Right atrium auricular region (tissue), 2 donors: ENCODE data around the gene C1GALT1. TPM values are rescaled to one million over a fixed set of nuclear protein-coding genes. Genes with fewer than 3 reads are reported as not detected.
"Not testable (repeated sequence)": the region's sequence is repeated elsewhere in the genome, so short reads cannot be mapped to it uniquely, and the experiment has no call there.

Experiments used
- DNase-seq: peaks from one replicate; pipeline ENCODE4 v3.0.0-alpha.2; 2019; ENCODE audit warnings: low spot score
- H3K27ac ChIP-seq, 2 donors: fragments of 200-600 bp; sonication (generic); 1 replicate in 1 of 2; 2 replicates in 1 of 2; pipeline ENCODE4 v1.5.1; 2016 to 2019
- H3K27me3 ChIP-seq, 2 donors: fragments of 200-600 bp; sonication (generic); one replicate each; pipeline versions ENCODE4 v1.5.1 to v1.6.0; 2017 to 2019
- H3K36me3 ChIP-seq: fragments of 200-600 bp; sonication (generic); one replicate; pipeline ENCODE4 v1.5.1; 2016
- H3K4me1 ChIP-seq, 2 donors: fragments of 200-600 bp; sonication (generic); one replicate each; pipeline versions ENCODE4 v1.5.1 to v1.6.0; 2017 to 2019
- H3K4me3 ChIP-seq, 2 donors: fragments of 200-600 bp; sonication (generic); 1 replicate in 1 of 2; 2 replicates in 1 of 2; pipeline ENCODE4 v1.5.1; 2017 to 2019; ENCODE audit warnings: mild to moderate bottlenecking in 1 of 2, moderate library complexity in 1 of 2
- H3K9me3 ChIP-seq, 2 donors: fragments of 200-600 bp; sonication (generic); one replicate each; pipeline ENCODE4 v1.5.1; 2019
- total RNA-seq, 2 donors: library from RNA; depleted of rRNA; stranded (reverse); fragments of >200 nt; gene quantifications; one replicate each; pipeline ENCODE4 v1.1.0, GENCODE V29; 2016
- TF ChIP-seq, protein P1 (sequence below), 2 donors: fragments of 200-600 bp; sonication (generic); IDR thresholded peaks; one replicate each; pipeline ENCODE4 v1.5.1; 2019; ENCODE audit warnings: antibody characterized with exemption in 2 of 2

C1GALT1 gene
- total RNA-seq, 2 donors from 2014 or later: 21.1 to 25.1 TPM

DNA sequence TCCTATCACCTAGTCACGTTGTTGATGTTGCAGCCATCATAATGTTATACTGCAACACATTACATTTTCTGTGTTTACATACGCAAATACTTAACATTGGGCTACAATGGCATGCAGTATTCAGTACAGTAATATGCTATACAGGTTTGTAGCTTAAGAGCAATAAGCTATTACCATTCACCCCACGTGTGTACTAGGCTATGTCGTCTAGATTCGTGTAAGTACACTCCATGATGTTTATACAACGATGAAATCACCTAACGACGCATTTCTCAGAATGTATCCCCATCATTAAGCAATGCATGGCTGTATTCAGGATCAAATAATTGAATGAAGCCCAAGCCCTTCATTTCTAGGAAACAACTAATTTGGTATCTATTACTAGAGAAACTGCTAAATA lies 43.4 kb upstream of the C1GALT1 start:
- no peaks in the 10 kb centered on the region for H3K9me3 ChIP-seq
- H3K4me1 ChIP-seq: peaks cover 0 to 13% of the 10 kb centered on the region in 2 donors
- TF ChIP-seq, protein P1, sequence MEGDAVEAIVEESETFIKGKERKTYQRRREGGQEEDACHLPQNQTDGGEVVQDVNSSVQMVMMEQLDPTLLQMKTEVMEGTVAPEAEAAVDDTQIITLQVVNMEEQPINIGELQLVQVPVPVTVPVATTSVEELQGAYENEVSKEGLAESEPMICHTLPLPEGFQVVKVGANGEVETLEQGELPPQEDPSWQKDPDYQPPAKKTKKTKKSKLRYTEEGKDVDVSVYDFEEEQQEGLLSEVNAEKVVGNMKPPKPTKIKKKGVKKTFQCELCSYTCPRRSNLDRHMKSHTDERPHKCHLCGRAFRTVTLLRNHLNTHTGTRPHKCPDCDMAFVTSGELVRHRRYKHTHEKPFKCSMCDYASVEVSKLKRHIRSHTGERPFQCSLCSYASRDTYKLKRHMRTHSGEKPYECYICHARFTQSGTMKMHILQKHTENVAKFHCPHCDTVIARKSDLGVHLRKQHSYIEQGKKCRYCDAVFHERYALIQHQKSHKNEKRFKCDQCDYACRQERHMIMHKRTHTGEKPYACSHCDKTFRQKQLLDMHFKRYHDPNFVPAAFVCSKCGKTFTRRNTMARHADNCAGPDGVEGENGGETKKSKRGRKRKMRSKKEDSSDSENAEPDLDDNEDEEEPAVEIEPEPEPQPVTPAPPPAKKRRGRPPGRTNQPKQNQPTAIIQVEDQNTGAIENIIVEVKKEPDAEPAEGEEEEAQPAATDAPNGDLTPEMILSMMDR (IDR thresholded peaks at IDR 0.05): no peak

DNA sequence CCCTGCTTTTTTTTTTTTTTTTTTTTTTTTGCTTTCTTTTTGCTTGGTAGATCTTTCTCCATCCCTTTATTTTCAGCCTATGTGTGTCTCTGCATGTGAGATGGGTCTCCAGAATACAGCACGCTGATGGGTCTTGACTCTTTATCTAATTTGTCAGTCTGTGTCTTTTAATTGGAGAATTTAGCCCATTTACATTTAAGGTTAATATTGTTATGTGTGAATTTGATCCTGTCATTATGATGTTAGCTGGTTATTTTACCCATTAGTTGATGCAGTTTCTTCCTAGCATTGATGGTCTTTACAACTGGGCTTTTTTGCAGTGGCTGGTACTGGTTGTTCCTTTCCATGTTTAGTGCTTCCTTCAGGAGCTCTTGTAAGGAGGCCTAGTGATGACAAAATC lies 38.9 kb upstream of the C1GALT1 start:
- not testable (repeated sequence) for H3K4me3 ChIP-seq, DNase-seq, H3K9me3 ChIP-seq, H3K36me3 ChIP-seq, H3K4me1 ChIP-seq, H3K27ac ChIP-seq, H3K27me3 ChIP-seq

More for the DNA sequence above, 43.4 kb upstream of the C1GALT1 start:
- no peaks in the 10 kb centered on the region for H3K27me3 ChIP-seq
- no peaks in the 10 kb centered on the region for H3K36me3 ChIP-seq
- no peak overlapping the region for H3K27ac ChIP-seq
- no peak for DNase-seq
- no peak overlapping the region for H3K4me3 ChIP-seq

DNA sequence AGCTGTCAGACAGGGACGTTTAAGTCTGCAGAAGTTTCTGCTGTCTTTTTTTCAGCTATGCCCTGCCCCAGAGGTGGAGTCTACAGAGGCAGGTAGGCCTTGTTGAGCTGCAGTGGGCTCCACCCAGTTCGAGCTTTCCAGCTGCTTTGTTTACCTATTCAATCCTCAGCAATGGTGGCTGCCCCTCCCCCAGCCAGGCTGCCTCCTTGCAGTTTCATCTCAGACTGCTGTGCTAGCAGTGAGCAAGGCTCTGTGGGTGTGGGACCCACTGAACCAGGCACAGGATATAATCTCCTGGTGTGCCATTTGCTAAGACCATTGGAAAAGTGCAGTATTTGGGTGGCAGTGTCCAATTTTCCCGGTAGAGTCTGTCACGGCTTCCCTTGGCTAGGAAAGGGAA lies 37.2 kb upstream of the C1GALT1 start:
- not testable (repeated sequence) for DNase-seq

DNA sequence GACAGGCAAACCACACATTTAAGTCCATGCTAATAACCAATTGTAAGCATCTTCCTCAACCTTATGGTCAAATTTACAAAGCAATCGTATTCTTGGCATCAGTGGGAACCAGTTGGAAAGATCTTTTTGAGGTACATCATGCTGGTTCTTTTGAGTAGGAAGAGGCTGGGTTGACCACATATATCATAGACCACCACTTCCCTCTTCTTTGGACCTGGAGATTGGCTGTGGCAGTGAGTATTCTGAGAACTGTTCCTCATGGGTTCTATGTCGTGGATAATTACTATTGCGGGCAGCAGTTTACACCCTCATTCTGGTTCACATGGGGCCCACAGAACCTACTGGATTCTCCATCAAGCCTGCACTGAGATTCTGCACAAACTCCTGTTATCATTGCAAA lies 35.5 kb upstream of the C1GALT1 start:
- Histone ChIP-seq H3K27me3 (no peaks in the 10 kb centered on the region), H3K27ac (no peak overlapping the region)
- TF ChIP-seq, protein P1 (IDR thresholded peaks at IDR 0.05): no peak

More for the DNA sequence above, 37.2 kb upstream of the C1GALT1 start:
- H3K27ac ChIP-seq, H3K9me3 ChIP-seq, H3K4me3 ChIP-seq, H3K4me1 ChIP-seq, H3K36me3 ChIP-seq, H3K27me3 ChIP-seq: not testable (repeated sequence)

DNA sequence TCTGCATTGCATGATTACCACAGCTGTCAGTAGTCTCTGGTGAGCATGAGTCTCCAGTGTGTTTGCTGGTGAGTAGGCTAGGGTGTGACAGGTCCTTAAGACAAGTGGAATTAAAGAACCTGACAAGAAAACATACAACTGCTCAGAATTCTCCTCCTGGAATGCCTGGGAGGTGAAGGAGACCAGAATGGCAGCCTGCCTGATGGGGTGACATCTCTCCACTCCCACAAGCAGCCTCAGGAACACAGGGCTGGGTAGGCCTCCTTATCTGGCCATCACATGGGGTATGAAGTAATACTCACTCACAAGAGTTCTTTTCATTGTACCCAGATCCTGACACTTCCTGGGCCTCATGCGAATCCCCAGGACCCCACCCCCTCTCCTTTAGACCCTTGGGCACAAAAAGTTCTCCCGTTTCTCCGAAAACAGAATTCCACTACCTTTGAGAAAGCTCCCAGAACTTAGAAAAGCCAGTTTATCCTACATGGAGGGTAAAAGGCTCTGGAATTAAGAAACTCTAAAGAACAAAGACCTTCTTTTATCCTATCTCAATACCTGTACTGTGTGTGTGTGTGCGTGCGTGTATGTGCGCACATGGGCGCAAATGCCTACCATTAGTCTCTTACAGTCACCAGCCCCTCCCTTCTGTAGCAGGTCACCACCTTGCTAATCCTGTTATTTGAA lies 33.4 kb upstream of the C1GALT1 start:
- Histone ChIP-seq H3K27me3 (no peaks in the 10 kb centered on the region), H3K4me1 (no peaks in the 10 kb centered on the region), H3K4me3 (no peak overlapping the region), H3K27ac (no peak overlapping the region), H3K9me3 (no peaks in the 10 kb centered on the region), H3K36me3 (no peaks in the 10 kb centered on the region)
- TF ChIP-seq, protein P1 (IDR thresholded peaks at IDR 0.05): no peak
- DNase-seq: no peak

More for the DNA sequence above, 35.5 kb upstream of the C1GALT1 start:
- DNase-seq: no peak
- Histone ChIP-seq H3K4me3 (no peak overlapping the region), H3K36me3 (no peaks in the 10 kb centered on the region), H3K4me1 (no peaks in the 10 kb centered on the region), H3K9me3 (no peaks in the 10 kb centered on the region)

DNA sequence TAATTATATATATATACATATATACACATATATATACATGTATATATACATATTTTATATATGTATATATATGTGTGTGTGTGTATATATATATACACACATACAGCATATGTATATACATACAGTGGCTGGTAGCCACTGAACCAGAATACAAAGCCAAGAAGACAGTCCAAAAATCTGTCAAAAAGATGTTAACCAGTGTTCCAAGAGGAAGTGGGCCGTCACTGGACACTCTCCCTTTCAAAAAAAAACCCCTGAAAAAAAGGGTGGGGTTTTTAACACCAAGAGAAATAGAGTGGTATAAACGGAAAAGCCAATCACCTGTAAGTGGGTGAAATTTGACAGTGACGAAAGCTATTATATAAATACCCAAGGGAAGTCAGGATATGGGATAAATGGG lies 31.1 kb upstream of the C1GALT1 start:
- Histone ChIP-seq H3K4me3 (no peak overlapping the region), H3K27ac (no peak overlapping the region), H3K36me3 (no peaks in the 10 kb centered on the region), H3K4me1 (no peaks in the 10 kb centered on the region), H3K27me3 (no peaks in the 10 kb centered on the region), H3K9me3 (no peaks in the 10 kb centered on the region)
- DNase-seq: no peak
- TF ChIP-seq, protein P1 (IDR thresholded peaks at IDR 0.05): no peak

DNA sequence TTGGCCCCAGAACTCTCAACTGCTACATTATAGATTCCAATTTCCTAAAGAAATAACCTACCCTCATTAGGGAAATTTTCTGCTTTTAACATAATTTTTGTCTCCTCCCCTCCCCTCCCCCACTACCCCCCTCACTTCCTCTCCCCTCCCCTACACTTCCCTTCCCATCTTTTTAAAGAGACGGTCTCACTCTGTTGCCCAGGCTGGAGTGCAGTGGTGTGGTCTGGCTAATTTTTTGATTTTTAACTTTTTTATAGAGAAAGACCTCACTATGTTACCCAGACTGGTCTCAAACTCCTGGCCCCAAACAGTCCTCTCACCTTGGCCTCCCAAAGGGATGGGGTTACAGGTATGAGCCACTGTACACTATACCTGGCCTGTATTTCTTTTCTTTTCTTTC lies 30.5 kb upstream of the C1GALT1 start:
- no peaks in the 10 kb centered on the region for H3K9me3 ChIP-seq
- H3K27me3 ChIP-seq: no peaks in the 10 kb centered on the region
- H3K27ac ChIP-seq: no peak overlapping the region
- H3K4me1 ChIP-seq: no peaks in the 10 kb centered on the region
- no peak overlapping the region for H3K4me3 ChIP-seq
- DNase-seq: no peak
- H3K36me3 ChIP-seq: no peaks in the 10 kb centered on the region
- TF ChIP-seq, protein P1 (IDR thresholded peaks at IDR 0.05): no peak
